SK-N-SH (cell line): ENCODE measurements around the gene CHST3. TPM values are rescaled to one million over a fixed set of nuclear protein-coding genes. Genes with fewer than 3 reads are reported as not detected.

ENCODE experiments used
- CTCF ChIA-PET: fragments of 300-600, 350-600 bp; formaldehyde crosslinking; extraction: SDS; loops from one replicate; lab custom pipeline; 2021; lab: Yijun Ruan, JAX
- POLR2A ChIA-PET: fragments of 350-600 bp; sonication (Branson Sonifier 250); formaldehyde crosslinking; extraction: SDS; loops from one replicate; lab custom pipeline; 2020; ENCODE audit warnings: antibody characterized with exemption, inconsistent platforms; lab: Yijun Ruan, JAX
- DNase-seq: peaks from one replicate; pipeline ENCODE4 v3.0.0; 2012
- H2AFZ ChIP-seq: fragments of 200-600 bp; sonication (generic); 2 replicates; pipeline ENCODE4 v1.8.1; 2016; ENCODE audit warnings: antibody characterized with exemption, mild to moderate bottlenecking, low read depth
- H3F3A ChIP-seq: fragments of 200-600 bp; sonication (generic); replicated peaks from 2 replicates; pipeline ENCODE3; 2016; ENCODE audit warnings: antibody characterized with exemption, mild to moderate bottlenecking; ENCODE audit not compliant: insufficient read depth
- H3K27ac ChIP-seq, 2 experiments: fragments of 200-500 bp in 1 of 2; fragments of 200-600 bp in 1 of 2; sonication (Bioruptor generic) in 1 of 2; sonication (generic), shearing (Covaris generic) in 1 of 2; 2 replicates each; pipeline versions ENCODE4 v1.5.1 to v1.6.1; 2014 to 2016; ENCODE audit warnings: low read depth in 2 of 2, inconsistent platforms in 1 of 2, low read length in 1 of 2, mild to moderate bottlenecking in 1 of 2, mixed read lengths in 1 of 2
- H3K27me3 ChIP-seq: fragments of 200-600 bp; sonication (generic), shearing (Covaris generic); 2 replicates; pipeline ENCODE4 v1.6.1; 2016; ENCODE audit warnings: mixed run types; ENCODE audit not compliant: insufficient read depth
- H3K36me3 ChIP-seq, 2 experiments: fragments of 200-500 bp in 1 of 2; fragments of 200-600 bp in 1 of 2; sonication (Bioruptor generic) in 1 of 2; sonication (generic) in 1 of 2; replicated peaks in 1 of 2; 2 replicates each; pipeline versions ENCODE3 to v1.5.1; 2014 to 2016; ENCODE audit warnings: low read length in 1 of 2, mild to moderate bottlenecking in 1 of 2; ENCODE audit not compliant: insufficient read depth in 2 of 2, control insufficient read depth in 1 of 2
- H3K4me1 ChIP-seq, 2 experiments: fragments of 200-500 bp in 1 of 2; fragments of 200-600 bp in 1 of 2; sonication (Bioruptor generic) in 1 of 2; sonication (generic), shearing (Covaris generic) in 1 of 2; 2 replicates each; pipeline versions ENCODE4 v1.5.1 to v1.6.1; 2014 to 2016; ENCODE audit warnings: low read depth in 1 of 2, low read length in 1 of 2, mixed run types in 1 of 2; ENCODE audit not compliant: insufficient read depth in 2 of 2, control insufficient read depth in 1 of 2
- H3K4me2 ChIP-seq: fragments of 200-600 bp; sonication (generic), shearing (Covaris generic); 2 replicates; pipeline ENCODE4 v1.6.1; 2017; ENCODE audit warnings: mixed run types
- H3K4me3 ChIP-seq, 2 experiments: fragments of 200-500 bp in 1 of 2; fragments of 200-600 bp in 1 of 2; sonication (Bioruptor generic) in 1 of 2; sonication (generic), shearing (Covaris generic) in 1 of 2; 2 replicates each; pipeline versions ENCODE4 v1.5.1 to v1.8.1; 2014 to 2016; ENCODE audit warnings: low read depth in 2 of 2, inconsistent platforms in 1 of 2, low read length in 1 of 2, mild to moderate bottlenecking in 1 of 2, mixed read lengths in 1 of 2, moderate library complexity in 1 of 2
- H3K79me2 ChIP-seq: fragments of 200-600 bp; sonication (generic); 2 replicates; pipeline ENCODE4 v1.8.1; 2017; ENCODE audit warnings: mild to moderate bottlenecking; ENCODE audit not compliant: insufficient read depth
- H3K9ac ChIP-seq: fragments of 200-600 bp; sonication (generic); 2 replicates; pipeline ENCODE4 v1.6.1; 2017; ENCODE audit warnings: mixed run types
- H3K9me2 ChIP-seq: fragments of 200-600 bp; sonication (generic); 2 replicates; pipeline ENCODE4 v1.6.1; 2017; ENCODE audit warnings: mixed run types
- H3K9me3 ChIP-seq: fragments of 200-600 bp; sonication (generic); 2 replicates; pipeline ENCODE4 v1.6.1; 2017; ENCODE audit warnings: mixed run types, mild to moderate bottlenecking, moderate library complexity
- H4K20me1 ChIP-seq: fragments of 200-600 bp; sonication (generic); 2 replicates; pipeline ENCODE4 v1.6.1; 2017; ENCODE audit warnings: mild to moderate bottlenecking, mixed run types; ENCODE audit not compliant: insufficient read depth
- CHD2 ChIP-seq: fragments of 150-350 bp; IDR thresholded peaks from 2 replicates; pipeline ENCODE4 v1.6.1; 2018; ENCODE audit warnings: low read length; ENCODE audit not compliant: partially characterized antibody
- CTCF ChIP-seq: fragments of 200-600 bp; sonication (generic); IDR thresholded peaks from 2 replicates; pipeline ENCODE4 v1.6.1; 2017; ENCODE audit warnings: antibody characterized with exemption, mild to moderate bottlenecking, moderate library complexity
- EP300 ChIP-seq, 2 experiments: IDR thresholded peaks; 2 replicates each; pipeline versions ENCODE4 v1.4.0 to v1.6.1; 2012; ENCODE audit warnings: borderline replicate concordance in 1 of 2, low read depth in 1 of 2, low read length in 1 of 2
- FOSL2 ChIP-seq: IDR thresholded peaks from 2 replicates; pipeline ENCODE4 v1.4.0; 2012; ENCODE audit warnings: low read depth, mild to moderate bottlenecking, moderate library complexity, borderline replicate concordance
- FOXJ3 ChIP-seq: sonication (generic); formaldehyde crosslinking; IDR thresholded peaks from 2 replicates; pipeline ENCODE4 v1.5.1; 2020; ENCODE audit warnings: mild to moderate bottlenecking, missing genetic modification reagents
- FOXM1 ChIP-seq: IDR thresholded peaks from 2 replicates; pipeline ENCODE4 v1.4.0; 2012; ENCODE audit warnings: low read depth, mild to moderate bottlenecking
- GATA2 ChIP-seq: sonication (generic); formaldehyde crosslinking; IDR thresholded peaks from 2 replicates; pipeline ENCODE4 v1.5.0; 2020; ENCODE audit warnings: mild to moderate bottlenecking, missing genetic modification reagents
- MAX ChIP-seq: IDR thresholded peaks from 2 replicates; pipeline ENCODE4 v1.4.0; 2012; ENCODE audit warnings: low read depth
- MXI1 ChIP-seq: IDR thresholded peaks from 2 replicates; pipeline ENCODE4 v1.6.1; 2012; ENCODE audit warnings: mild to moderate bottlenecking, low read depth, low read length, improper control_type of control experiment
- REST ChIP-seq: IDR thresholded peaks from 2 replicates; pipeline ENCODE4 v1.6.1; 2012; ENCODE audit warnings: mild to moderate bottlenecking, low read depth, low read length, moderate library complexity
- RFX5 ChIP-seq: IDR thresholded peaks from 2 replicates; pipeline ENCODE4 v1.6.1; 2012; ENCODE audit warnings: mild to moderate bottlenecking, improper control_type of control experiment, low read length
- RXRA ChIP-seq: IDR thresholded peaks from 2 replicates; pipeline ENCODE4 v1.4.0; 2012; ENCODE audit warnings: low read depth, mild to moderate bottlenecking, borderline replicate concordance
- SIN3A ChIP-seq: IDR thresholded peaks from 2 replicates; pipeline ENCODE4 v1.6.1; 2012; ENCODE audit warnings: low read depth, mild to moderate bottlenecking, low read length, moderate library complexity, borderline replicate concordance
- TAF1 ChIP-seq: IDR thresholded peaks from 2 replicates; pipeline ENCODE4 v1.6.1; 2012; ENCODE audit warnings: low read depth, mild to moderate bottlenecking, low read length, moderate library complexity, borderline replicate concordance
- TEAD4 ChIP-seq: IDR thresholded peaks from 2 replicates; pipeline ENCODE4 v1.4.0; 2012; ENCODE audit warnings: mild to moderate bottlenecking, borderline replicate concordance; ENCODE audit not compliant: insufficient read depth
- YY1 ChIP-seq: IDR thresholded peaks from 2 replicates; pipeline ENCODE4 v1.4.0; 2012; ENCODE audit warnings: low read depth, mild to moderate bottlenecking
- WGBS: methylation state at CpG from one replicate; pipeline ENCODE4 v1.1.6; 2017; ENCODE audit warnings: low lambda C conversion rate; 5-methylcytosine and 5-hydroxymethylcytosine counted together
- polyA plus RNA-seq, 3 experiments: library from polyadenylated mRNA; depleted of rRNA; stranded (reverse); fragments of >200 nt; gene quantifications; 2 replicates each; pipeline ENCODE4 v1.2.3, GENCODE V29; 2012

Gene CHST3
- polyA plus RNA-seq, 1 of the 3 experiments (the other 2 are of a cell fraction) = 6.0 TPM

GRCh38 chr10:71995449-71995848 is 31.3 kb downstream of the CHST3 start:
- H3F3A ChIP-seq = peaks cover 4% of the 10 kb centered on the region
- H3K36me3 ChIP-seq = no peaks in the 10 kb centered on the region
- 98% methylated on average over 3 of the region's 3 CpGs for WGBS
- no peak overlapping the region for H3K4me2 ChIP-seq
- H4K20me1 ChIP-seq = 0 out of 2 replicates have a peak, but pooled peaks cover 5% of the 10 kb centered on the region
- H3K4me1 ChIP-seq = peaks cover 19 to 30% of the 10 kb centered on the region in 2 experiments
- no peaks in the 10 kb centered on the region for H3K27me3 ChIP-seq
- no peak overlapping the region for H3K27ac ChIP-seq
- H3K9ac ChIP-seq = no peak overlapping the region
- DNase-seq = no peak
- CTCF ChIA-PET = interaction anchor here (1.4 to 3.1 kb wide), 3 partner anchors 11 to 53 kb away, joined by 4 to 12 read pairs (median 6); no protein-coding TSS in a partner anchor
- no peak overlapping the region for H2AFZ ChIP-seq
- no peak overlapping the region for H3K4me3 ChIP-seq
- no peak for TF ChIP-seq MXI1
- TF ChIP-seq FOSL2 = no peak
- no peak for TF ChIP-seq TEAD4
- TF ChIP-seq CTCF = no peak
- no peak for TF ChIP-seq RXRA
- no peak for TF ChIP-seq CHD2
- TF ChIP-seq REST = no peak
- TF ChIP-seq RFX5 = no peak
- no peak for TF ChIP-seq TAF1
- no peak for TF ChIP-seq SIN3A
- no peak for TF ChIP-seq GATA2 (CRISPR knock-in tag)
- no peak for TF ChIP-seq FOXJ3
- no peak for TF ChIP-seq YY1
- no peak for TF ChIP-seq MAX
- TF ChIP-seq EP300 (IDR thresholded peaks at IDR 0.05; ENCODE audit: borderline replicate concordance in 1 of 2, low read depth in 1 of 2, low read length in 1 of 2) = no peak
- TF ChIP-seq FOXM1 = no peak
- POLR2A ChIA-PET = interaction anchor here (0.6 kb wide), 1 partner anchor 129 kb away, joined by 3 read pairs; no protein-coding TSS in a partner anchor
- H3K9me3 ChIP-seq = no peaks in the 10 kb centered on the region
- no peaks in the 10 kb centered on the region for H3K9me2 ChIP-seq
- H3K79me2 ChIP-seq = peaks cover 83% of the 10 kb centered on the region
